ENCODE measurements around the gene SLC7A7. TPM values are rescaled to one million over a fixed set of nuclear protein-coding genes. Genes with fewer than 3 reads are reported as not detected.

The SLC7A7 gene
- total and polyA plus RNA-seq, 9 of the 15 experiments (the other 6 are each of a cell fraction or from before 2014, with no cell fraction given) = 0.07 to 0.68 (median 0.41) TPM

DNA sequence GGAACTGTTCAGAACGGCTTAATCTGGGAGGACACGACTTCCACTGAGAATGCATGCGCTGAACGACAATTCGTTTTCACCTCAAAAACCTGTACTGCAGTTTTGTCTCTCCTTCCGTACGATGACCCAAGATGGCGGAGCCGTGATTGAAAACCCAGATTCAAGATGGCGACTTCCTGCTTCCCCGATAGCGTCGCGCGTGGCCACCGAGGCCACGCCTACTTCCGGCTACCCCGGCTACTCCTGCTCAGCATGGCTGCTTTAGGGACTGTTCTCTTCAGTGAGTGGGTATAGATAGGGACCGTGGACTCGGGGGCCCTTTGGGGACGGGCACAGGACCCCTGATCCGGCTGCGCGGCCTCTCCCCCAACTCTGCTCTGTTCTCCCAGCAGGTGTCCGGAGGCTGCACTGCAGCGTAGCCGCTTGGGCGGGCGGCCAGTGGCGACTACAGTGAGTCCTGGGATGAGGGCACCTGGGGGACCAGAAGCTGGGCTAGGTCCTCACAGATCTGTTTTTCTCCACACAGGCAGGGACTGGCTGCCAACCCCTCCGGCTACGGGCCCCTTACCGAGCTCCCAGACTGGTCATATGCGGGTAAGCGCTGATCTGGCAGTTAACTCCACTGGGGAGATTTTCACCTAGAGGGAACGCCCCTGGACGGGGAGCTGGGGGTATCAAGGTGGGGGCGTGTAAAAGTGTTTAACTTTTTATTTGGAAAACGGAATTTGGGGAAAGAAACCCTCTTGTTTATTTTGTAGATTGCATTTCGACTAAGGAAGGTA is 14.6 kb upstream of the SLC7A7 start, which contains the start of gene MRPL52 (continued):
- TF ChIP-seq NR2F6 (CRISPR knock-in tag; IDR thresholded peaks at IDR 0.05) = no peak
- no peak for TF ChIP-seq POLR3G (IDR thresholded peaks at IDR 0.05; ENCODE audit: extremely low read depth, insufficient read length, insufficient replicate concordance)
- no peak for TF ChIP-seq HOMEZ (CRISPR knock-in tag; IDR thresholded peaks at IDR 0.05)
- TF ChIP-seq NR4A1 (CRISPR knock-in tag; IDR thresholded peaks at IDR 0.05) = no peak
- TF ChIP-seq NR4A1 (tag; IDR thresholded peaks at IDR 0.05) = no peak
- TF ChIP-seq HCFC1 (IDR thresholded peaks at IDR 0.05; ENCODE audit: low read depth, low read length) = peak; percentile 83
- peak; percentile 83 for TF ChIP-seq TBP (optimal IDR thresholded peaks at IDR 0.05; ENCODE audit: low read depth, low read length)
- no peak for TF ChIP-seq ATF1 (CRISPR knock-in tag; IDR thresholded peaks at IDR 0.05)
- TF ChIP-seq ATF1 (tag; IDR thresholded peaks at IDR 0.05) = peak; percentile 76
- TF ChIP-seq CTCFL (IDR thresholded peaks at IDR 0.05; ENCODE audit: borderline replicate concordance, insufficient read depth, low read depth, low read length, poor library complexity, severe bottlenecking) = peak; percentile 25
- TF ChIP-seq MITF (IDR thresholded peaks at IDR 0.05) = no peak
- TF ChIP-seq NUFIP1 (IDR thresholded peaks at IDR 0.05; ENCODE audit: partially characterized antibody) = no peak
- TF ChIP-seq, protein P1, sequence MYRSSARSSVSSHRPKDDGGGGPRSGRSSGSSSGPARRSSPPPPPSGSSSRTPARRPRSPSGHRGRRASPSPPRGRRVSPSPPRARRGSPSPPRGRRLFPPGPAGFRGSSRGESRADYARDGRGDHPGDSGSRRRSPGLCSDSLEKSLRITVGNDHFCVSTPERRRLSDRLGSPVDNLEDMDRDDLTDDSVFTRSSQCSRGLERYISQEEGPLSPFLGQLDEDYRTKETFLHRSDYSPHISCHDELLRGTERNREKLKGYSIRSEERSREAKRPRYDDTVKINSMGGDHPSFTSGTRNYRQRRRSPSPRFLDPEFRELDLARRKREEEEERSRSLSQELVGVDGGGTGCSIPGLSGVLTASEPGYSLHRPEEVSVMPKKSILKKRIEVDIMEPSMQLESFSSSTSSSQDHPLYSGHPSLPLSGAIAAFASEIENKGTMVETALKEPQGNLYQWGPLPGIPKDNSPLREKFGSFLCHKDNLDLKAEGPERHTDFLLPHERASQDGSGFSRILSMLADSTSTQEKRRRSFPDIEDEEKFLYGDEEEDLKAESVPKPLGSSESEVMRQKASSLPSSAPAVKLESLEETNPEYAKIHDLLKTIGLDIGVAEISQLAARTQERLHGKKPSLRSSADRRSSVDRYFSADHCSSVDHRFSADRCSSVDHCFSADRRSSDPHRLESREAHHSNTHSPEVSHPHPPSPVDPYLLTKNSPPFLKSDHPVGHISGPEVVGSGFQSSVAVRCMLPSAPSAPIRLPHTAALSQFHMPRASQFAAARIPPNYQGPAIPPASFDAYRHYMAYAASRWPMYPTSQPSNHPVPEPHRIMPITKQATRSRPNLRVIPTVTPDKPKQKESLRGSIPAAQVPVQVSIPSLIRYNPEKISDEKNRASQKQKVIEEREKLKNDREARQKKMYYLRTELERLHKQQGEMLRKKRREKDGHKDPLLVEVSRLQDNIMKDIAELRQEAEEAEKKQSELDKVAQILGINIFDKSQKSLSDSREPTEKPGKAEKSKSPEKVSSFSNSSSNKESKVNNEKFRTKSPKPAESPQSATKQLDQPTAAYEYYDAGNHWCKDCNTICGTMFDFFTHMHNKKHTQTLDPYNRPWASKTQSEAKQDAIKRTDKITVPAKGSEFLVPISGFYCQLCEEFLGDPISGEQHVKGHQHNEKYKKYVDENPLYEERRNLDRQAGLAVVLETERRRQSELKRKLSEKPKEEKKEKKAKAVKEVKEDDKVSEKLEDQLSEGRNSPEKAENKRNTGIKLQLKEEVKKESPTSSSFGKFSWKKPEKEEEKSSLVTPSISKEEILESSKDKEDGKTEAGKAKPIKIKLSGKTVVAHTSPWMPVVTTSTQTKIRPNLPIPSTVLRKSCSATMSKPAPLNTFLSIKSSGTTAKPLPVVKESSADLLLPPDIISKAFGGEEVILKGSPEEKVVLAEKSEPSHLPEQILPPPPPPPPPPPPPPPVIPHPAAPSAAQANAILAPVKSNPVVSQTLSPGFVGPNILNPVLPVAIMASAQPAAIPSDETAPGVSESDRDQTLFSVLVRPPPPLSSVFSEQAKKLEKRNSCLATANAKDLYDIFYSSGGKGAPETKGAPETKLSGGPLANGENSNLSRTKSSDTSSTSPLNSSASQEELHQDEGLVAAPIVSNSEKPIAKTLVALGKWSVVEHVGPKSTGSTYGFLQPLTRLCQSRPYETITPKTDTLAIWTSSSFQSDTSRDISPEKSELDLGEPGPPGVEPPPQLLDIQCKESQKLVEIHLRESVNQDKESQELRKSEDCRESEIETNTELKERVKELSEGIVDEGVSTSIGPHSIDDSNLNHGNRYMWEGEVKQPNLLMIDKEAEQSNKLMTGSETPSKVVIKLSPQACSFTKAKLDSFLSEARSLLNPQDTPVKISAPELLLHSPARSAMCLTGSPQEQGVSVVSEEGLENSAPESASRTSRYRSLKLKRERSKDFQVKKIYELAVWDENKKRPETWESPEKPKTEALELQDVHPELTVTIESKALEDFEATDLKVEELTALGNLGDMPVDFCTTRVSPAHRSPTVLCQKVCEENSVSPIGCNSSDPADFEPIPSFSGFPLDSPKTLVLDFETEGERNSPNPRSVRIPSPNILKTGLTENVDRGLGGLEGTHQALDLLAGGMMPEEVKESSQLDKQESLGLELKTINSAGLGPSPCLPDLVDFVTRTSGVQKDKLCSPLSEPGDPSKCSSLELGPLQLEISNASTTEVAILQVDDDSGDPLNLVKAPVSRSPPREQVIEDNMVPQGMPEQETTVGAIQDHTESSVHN (IDR thresholded peaks at IDR 0.05; ENCODE audit: borderline replicate concordance in 1 of 2, low read depth in 1 of 2) = 0 out of 4 replicates have a peak, but pooled peaks of 1 of the 2 experiments have one; percentile 27
- no peak for TF ChIP-seq SP2 (IDR thresholded peaks at IDR 0.05; ENCODE audit: extremely low read depth, low read depth, low read length, poor library complexity, severe bottlenecking)
